Measurements from ENCODE around the gene OR10K1.

Gene OR10K1, protein sequence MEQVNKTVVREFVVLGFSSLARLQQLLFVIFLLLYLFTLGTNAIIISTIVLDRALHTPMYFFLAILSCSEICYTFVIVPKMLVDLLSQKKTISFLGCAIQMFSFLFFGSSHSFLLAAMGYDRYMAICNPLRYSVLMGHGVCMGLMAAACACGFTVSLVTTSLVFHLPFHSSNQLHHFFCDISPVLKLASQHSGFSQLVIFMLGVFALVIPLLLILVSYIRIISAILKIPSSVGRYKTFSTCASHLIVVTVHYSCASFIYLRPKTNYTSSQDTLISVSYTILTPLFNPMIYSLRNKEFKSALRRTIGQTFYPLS

DNA sequence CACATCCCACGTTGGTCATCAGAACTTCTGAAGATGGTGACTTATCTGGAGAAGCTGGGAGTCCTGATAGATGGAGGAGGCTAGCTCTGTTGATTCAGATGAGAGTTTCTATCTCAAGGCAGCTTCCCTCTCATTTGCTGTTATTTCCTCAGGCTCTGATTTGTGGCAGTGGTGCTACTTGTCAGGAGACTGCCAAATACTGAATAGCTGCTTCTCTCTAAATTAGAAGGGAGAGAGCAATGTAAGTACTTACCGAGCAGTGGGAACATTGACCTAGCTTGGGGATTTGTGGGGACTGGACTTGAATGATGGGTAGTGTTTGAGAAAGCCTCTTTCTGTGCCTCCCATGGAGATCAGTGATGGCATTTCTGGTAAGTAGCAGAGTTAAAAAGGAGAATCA, at the start of gene OR10K1:
Gene OR10K1, plus strand, starts transcription at position 301 of the 400 bp plus-strand sequence. CDS start 3,728 bp downstream, outside the sequence.
- TF ChIP-seq GATA2 (IDR thresholded peaks at IDR 0.05; ENCODE audit: low read depth, low read length) (no peak), GATA3 (IDR thresholded peaks at IDR 0.05; ENCODE audit: low read depth, low read length) (no peak)

DNA sequence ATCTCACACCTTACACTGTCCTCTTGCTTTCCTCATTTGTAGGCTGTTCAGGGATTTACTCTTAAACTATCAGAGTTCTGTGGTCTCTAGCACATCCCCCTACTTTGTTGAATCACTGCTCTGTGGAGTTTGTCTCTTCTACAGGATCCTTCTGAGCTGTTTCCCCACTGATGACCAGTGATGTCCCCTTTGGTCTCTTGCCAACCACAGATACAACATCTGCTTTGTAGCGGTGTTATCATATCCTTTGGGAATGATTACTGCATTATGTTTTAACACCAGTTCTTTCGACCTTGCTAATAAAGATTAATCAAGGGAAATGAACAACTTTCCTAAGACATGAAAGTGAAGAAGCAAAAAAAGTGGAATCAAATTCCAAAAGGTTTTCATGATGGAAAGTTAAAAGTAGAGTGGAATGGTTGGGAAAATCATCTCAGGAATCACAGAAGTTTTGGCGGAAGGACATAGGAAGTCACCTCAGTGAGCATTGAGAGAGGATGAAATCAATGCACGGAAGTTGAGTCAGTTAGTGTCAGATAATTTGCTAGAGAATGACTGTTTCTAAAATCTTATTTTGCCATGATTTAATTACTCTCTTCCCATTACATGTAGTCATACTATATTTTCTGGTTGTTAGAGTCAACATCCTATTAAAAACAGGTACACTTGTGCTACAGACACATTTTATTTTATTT, 46.8 kb upstream of the OR10K1 start:
- TF ChIP-seq GATA3 (IDR thresholded peaks at IDR 0.05; ENCODE audit: low read depth, low read length), result no peak
- no peak for TF ChIP-seq GATA2 (IDR thresholded peaks at IDR 0.05; ENCODE audit: low read depth, low read length)

DNA sequence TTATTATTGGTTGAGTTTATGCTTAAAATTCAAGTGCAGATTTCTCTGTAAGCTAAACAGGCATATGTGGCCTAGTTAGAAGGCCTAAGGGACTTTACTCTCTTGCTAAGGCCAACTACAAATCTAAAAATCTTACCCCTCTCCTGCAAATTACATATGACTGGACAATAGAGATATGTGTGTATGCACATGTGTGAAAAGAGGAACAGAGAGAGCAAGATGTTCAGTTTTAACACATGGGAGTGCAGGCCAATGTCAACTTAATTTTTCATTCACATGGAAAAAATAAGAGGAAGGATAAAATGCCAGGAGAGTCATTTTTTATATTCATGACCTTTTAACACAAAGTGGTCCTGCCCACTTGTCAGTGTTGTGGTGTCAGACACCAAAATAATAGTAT, 44.0 kb upstream of the OR10K1 start:
- TF ChIP-seq GATA2 (IDR thresholded peaks at IDR 0.05; ENCODE audit: low read depth, low read length), result no peak

DNA sequence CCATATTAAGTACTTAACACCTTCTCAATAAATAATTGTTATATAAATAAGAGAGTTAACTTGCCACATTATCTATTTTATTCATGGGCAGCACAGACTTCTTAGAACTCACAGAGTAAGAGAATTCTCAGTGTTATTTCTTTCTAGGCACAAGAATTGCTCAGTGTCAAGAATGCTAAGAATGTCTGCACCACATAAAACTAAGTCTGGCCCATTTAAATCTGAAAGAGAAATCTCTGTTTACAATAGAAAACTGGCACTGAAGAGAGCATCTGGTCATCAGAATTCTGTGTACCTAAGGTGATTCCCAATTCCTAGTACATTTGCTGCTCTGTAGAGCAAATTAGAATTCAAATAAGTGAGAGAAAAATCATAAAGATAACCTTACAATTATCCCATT, 39.4 kb upstream of the OR10K1 start:
- TF ChIP-seq GATA3 (IDR thresholded peaks at IDR 0.05; ENCODE audit: low read depth, low read length) (no peak), GATA2 (IDR thresholded peaks at IDR 0.05; ENCODE audit: low read depth, low read length) (no peak)

DNA sequence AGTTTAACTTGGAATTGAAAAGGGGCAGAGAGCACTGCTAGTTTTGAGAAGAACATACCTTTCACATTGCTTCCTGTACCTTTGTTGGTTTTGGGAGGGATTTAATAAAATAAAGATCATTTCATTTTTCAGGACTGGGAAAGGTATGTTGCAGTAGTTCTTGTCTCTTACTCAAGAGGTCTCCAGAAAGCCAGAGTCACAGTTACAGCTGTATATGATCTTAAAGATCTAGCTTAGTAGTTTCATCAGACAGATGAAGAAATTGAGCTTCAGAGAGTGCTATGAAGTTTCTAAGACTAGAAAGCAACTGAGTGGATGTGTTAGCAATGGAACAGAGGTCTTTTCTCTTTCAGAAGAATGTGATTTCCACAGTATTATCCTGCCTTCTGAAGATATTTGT, 36.6 kb upstream of the OR10K1 start:
- TF ChIP-seq GATA2 (IDR thresholded peaks at IDR 0.05; ENCODE audit: low read depth, low read length) (no peak), GATA3 (IDR thresholded peaks at IDR 0.05; ENCODE audit: low read depth, low read length) (no peak)

DNA sequence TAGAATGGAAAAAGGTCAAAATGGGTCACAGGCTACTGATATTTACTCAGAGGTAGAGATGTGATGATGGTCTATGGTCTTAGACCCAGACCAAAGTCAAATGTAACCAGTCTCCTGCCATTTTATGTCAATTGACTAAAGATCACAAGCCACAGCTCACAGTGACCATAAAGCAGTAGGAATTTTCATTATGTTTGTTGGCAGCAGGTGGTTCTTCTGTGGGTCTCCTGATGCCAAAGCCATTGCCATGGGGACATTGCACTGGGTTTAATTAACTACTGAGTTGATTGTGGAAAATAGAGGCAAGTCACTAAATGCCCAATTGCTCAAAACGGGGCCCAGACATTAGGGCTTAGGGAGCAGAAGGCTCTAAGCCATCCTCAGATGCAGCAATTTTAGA, 35.5 kb upstream of the OR10K1 start, which contains the start of gene OR10K2:
Gene OR10K2, minus strand, starts transcription at position 101 of the 400 bp plus-strand sequence. CDS start 5,371 bp downstream, outside the sequence.
- TF ChIP-seq GATA2 (IDR thresholded peaks at IDR 0.05; ENCODE audit: low read depth, low read length), result no peak
- no peak for TF ChIP-seq GATA3 (IDR thresholded peaks at IDR 0.05; ENCODE audit: low read depth, low read length)

DNA sequence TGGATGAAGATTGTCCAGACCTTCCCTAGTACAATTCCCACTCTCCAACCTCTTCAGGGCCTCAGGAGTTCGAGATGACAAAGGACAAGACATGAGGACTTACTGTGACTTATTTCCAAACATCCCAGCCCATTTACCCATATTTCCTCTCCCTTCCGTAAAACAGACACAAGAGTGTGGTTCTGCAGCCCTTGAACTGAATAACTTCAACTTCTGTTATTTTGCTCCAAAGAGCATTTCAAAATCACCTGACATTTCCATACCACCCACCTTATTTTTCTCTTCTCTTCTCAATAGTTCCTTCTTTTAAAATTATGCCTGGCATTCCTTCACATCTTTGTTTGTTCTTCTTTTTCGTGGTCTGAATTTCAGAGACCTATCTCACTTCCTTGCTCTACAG, 26.9 kb upstream of the OR10K1 start:
- TF ChIP-seq GATA2 (IDR thresholded peaks at IDR 0.05; ENCODE audit: low read depth, low read length), result no peak
- TF ChIP-seq GATA3 (IDR thresholded peaks at IDR 0.05; ENCODE audit: low read depth, low read length), result no peak

DNA sequence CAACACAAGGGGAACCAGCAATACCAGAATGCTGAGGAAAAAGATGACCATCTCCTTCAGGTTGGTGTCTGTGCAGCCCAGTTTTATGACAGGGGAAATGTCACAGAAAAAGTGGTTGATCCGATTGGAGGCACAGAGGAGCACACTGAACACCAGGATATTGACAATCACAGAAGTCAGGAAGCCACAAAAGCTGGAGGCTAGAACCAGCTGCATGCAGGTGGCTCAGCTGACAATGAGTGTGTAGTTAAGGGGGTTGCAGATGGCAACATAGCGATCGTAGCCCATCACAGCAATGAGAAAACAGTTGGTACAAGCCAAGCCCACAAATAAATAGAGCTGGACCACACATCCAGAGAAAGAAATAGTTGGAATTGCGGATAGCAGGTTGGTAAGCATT, 16.3 kb upstream of the OR10K1 start:
- no peak for TF ChIP-seq GATA2 (IDR thresholded peaks at IDR 0.05; ENCODE audit: low read depth, low read length)
- TF ChIP-seq GATA3 (IDR thresholded peaks at IDR 0.05; ENCODE audit: low read depth, low read length), result no peak

DNA sequence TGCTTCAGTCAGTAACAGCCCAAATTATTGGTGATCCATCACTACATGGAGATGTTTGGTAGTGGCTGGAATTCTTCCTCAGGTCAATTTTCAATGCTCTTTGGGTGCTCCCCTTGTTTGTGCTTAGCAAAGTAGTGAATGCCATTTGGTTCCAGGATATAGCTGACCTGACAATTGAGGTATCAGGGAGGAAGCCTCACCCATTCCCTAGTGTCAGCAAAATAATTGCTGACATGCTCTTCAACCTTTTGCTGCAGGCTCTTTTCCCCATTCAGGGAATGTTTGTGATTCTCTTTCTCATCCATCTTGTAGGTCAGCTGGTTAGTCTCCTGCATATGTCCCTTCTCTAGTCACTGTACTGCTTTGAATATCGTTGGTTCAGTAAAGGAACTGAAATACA, 7.1 kb upstream of the OR10K1 start:
- no peak for TF ChIP-seq GATA3 (IDR thresholded peaks at IDR 0.05; ENCODE audit: low read depth, low read length)
- no peak for TF ChIP-seq GATA2 (IDR thresholded peaks at IDR 0.05; ENCODE audit: low read depth, low read length)

DNA sequence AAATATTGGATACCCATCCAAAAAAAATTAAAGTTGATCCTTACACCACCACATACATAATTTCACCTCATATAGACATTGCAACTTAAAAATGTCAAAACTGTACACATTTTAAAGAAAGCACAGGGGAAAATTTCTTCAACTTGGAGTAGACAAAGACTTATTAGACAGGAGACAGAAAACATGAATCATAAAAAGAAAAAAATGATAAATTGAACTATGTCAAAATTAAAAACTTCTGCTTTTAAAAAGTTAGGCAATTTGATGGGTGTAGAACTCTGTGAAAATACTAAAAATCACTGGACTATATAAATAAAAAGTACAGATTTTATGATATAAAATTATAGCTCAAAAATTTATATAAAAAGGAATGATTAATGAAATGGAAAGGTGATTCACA, 4.4 kb upstream of the OR10K1 start:
- TF ChIP-seq GATA2 (IDR thresholded peaks at IDR 0.05; ENCODE audit: low read depth, low read length), result no peak
- no peak for TF ChIP-seq GATA3 (IDR thresholded peaks at IDR 0.05; ENCODE audit: low read depth, low read length)

DNA sequence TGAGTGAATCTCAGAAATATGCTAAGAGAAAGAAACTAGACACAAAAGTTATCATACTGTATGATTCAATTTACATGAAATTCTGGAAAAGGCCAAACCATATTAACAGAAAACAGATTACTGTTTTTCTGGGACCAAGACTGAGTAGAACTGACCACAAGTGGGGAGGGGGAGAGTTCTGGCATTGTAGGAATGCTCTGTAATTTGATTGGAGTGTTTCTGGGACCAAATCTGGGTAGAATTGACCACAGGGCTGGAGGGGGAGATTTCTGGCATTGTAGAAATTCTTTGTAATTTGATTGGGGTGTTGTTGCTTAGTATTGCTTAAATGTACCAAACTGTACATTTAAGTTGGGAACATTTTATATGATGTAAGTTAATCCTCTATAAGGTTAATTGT, 3.4 kb upstream of the OR10K1 start:
- no peak for TF ChIP-seq GATA2 (IDR thresholded peaks at IDR 0.05; ENCODE audit: low read depth, low read length)
- no peak for TF ChIP-seq GATA3 (IDR thresholded peaks at IDR 0.05; ENCODE audit: low read depth, low read length)

DNA sequence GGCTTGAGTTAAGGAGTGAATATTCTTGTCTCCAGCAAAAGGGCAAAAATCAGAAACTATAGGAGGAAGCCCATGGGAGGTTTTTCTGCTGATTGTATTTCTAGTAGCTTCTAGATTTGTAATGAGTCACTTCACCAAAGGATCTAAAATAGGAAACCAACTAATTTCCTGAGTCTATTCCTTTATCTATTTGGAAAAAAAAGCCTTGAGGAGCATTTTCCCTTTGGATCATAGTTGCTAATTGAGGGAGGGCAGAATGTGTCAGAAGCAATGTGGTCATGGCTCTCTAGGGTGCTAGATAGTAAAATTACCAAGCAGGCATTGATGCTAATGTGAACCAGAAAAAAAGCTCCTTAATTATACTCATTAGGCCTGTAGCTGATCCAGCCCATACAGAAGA, 10.3 kb downstream of the OR10K1 start, which contains the start of gene OR10R2:
Gene OR10R2, plus strand, starts transcription at position 301 of the 400 bp plus-strand sequence. CDS start 106 bp downstream, outside the sequence.
- TF ChIP-seq GATA3 (IDR thresholded peaks at IDR 0.05; ENCODE audit: low read depth, low read length) (no peak), GATA2 (IDR thresholded peaks at IDR 0.05; ENCODE audit: low read depth, low read length) (no peak)

DNA sequence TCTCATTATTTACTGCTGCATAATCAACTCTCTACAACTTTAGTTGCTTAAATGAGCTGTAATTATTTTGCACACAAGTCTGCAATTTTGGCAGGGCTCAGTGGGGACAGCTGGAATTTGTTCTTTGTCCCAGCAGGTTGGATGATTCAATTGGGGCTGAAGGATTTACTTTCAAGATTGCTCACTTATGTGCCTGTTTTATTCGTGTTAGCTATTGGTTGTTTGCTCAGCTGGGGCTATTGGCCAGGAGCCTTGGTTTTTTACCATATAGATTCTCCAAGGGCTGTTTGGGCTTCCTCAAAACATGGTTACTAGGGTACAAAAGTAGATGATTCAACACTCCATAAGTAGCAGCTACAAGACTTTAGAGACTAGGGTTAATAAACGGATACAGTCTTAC, 23.8 kb downstream of the OR10K1 start:
- TF ChIP-seq GATA2 (IDR thresholded peaks at IDR 0.05; ENCODE audit: low read depth, low read length), result no peak
- TF ChIP-seq GATA3 (IDR thresholded peaks at IDR 0.05; ENCODE audit: low read depth, low read length), result no peak

DNA sequence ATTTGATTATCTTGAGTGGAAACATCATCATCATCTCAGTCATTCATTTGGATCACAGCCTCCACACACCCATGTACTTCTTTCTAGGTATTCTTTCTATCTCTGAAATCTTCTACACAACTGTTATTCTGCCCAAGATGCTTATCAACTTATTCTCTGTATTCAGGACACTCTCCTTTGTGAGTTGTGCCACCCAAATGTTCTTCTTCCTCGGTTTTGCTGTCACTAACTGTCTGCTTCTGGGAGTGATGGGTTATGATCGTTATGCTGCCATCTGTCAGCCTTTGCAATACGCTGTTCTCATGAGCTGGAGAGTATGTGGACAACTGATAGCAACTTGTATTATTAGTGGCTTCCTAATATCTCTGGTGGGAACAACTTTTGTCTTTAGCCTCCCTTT, 29.7 kb downstream of the OR10K1 start:
- TF ChIP-seq GATA2 (IDR thresholded peaks at IDR 0.05; ENCODE audit: low read depth, low read length), result no peak
- TF ChIP-seq GATA3 (IDR thresholded peaks at IDR 0.05; ENCODE audit: low read depth, low read length), result no peak

DNA sequence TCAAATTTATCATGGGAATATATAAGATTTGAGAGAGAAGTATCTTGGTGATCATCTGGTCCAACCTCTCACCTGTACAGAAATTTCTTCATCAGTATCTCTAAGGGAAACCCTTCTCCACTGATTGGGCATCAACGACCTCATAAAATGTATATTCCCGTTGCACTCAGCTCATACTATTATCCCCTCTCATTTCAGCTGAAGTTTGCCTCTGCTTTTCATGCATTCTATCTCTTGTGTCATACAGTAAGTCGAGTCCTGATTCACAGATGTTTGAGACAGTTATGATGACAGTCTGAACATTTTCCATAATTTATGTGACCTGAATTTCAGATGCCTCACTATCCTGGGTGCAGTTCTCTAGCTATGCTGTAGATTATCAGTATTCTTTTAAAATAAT, 31.4 kb downstream of the OR10K1 start:
- TF ChIP-seq GATA3 (IDR thresholded peaks at IDR 0.05; ENCODE audit: low read depth, low read length) (no peak), GATA2 (IDR thresholded peaks at IDR 0.05; ENCODE audit: low read depth, low read length) (no peak)

Measured in SH-SY5Y (cell line).